H9 (cell line): ENCODE results near the gene SRRM2. TPM values are rescaled to one million over a fixed set of nuclear protein-coding genes. Genes with fewer than 3 reads are reported as not detected.

Source experiments
- DNase-seq: peaks from one replicate; pipeline ENCODE4 v3.0.0-alpha.2; 2017
- H2AFZ ChIP-seq: one replicate; pipeline ENCODE4 v1.6.1; 2013; ENCODE audit warnings: mild to moderate bottlenecking, low read length, control low read depth, moderate library complexity
- H2AK5ac ChIP-seq: 2 replicates; pipeline ENCODE4 v1.6.1; 2013; ENCODE audit warnings: low read length, control low read depth, mixed read lengths; ENCODE audit not compliant: insufficient read length
- H2BK120ac ChIP-seq: one replicate; pipeline ENCODE4 v1.6.1; 2013; ENCODE audit warnings: low read depth, mild to moderate bottlenecking, low read length, control low read depth, inconsistent platforms; ENCODE audit not compliant: poor library complexity, severe bottlenecking
- H2BK12ac ChIP-seq: 2 replicates; pipeline ENCODE4 v1.6.1; 2013; ENCODE audit warnings: low read length, control low read depth, mixed read lengths, low read depth; ENCODE audit not compliant: insufficient read length
- H2BK15ac ChIP-seq: 2 replicates; pipeline ENCODE4 v1.6.1; 2013; ENCODE audit warnings: low read depth, low read length, control low read depth
- H2BK20ac ChIP-seq: one replicate; pipeline ENCODE4 v1.6.1; 2013; ENCODE audit warnings: low read depth, mild to moderate bottlenecking, low read length, control low read depth, inconsistent platforms; ENCODE audit not compliant: poor library complexity, severe bottlenecking
- H2BK5ac ChIP-seq: 2 replicates; pipeline ENCODE4 v1.6.1; 2013; ENCODE audit warnings: low read length, control low read depth, mixed read lengths; ENCODE audit not compliant: insufficient read length
- H3K14ac ChIP-seq: 2 replicates; pipeline ENCODE4 v1.6.1; 2013; ENCODE audit warnings: low read length, control low read depth; ENCODE audit not compliant: insufficient read depth
- H3K18ac ChIP-seq: 2 replicates; pipeline ENCODE4 v1.6.1; 2013; ENCODE audit warnings: low read depth, mild to moderate bottlenecking, mixed read lengths, low read length, control low read depth; ENCODE audit not compliant: insufficient read length
- H3K23ac ChIP-seq: 2 replicates; pipeline ENCODE4 v1.6.1; 2013; ENCODE audit warnings: low read length, control low read depth, mixed read lengths, low read depth; ENCODE audit not compliant: insufficient read length
- H3K23me2 ChIP-seq: 2 replicates; pipeline ENCODE4 v1.6.1; 2013; ENCODE audit warnings: low read depth, mild to moderate bottlenecking, mixed read lengths, low read length, control low read depth; ENCODE audit not compliant: insufficient read length, poor library complexity, severe bottlenecking
- H3K27ac ChIP-seq: 2 replicates; pipeline ENCODE4 v1.5.1; 2013; ENCODE audit warnings: low read length, control low read depth, mixed read lengths, low read depth; ENCODE audit not compliant: insufficient read length
- H3K27me3 ChIP-seq: 2 replicates; pipeline ENCODE4 v1.6.1; 2013; ENCODE audit warnings: low read length, control low read depth, inconsistent platforms; ENCODE audit not compliant: insufficient read depth
- H3K4ac ChIP-seq: 2 replicates; pipeline ENCODE4 v1.6.1; 2013; ENCODE audit warnings: low read depth, mild to moderate bottlenecking, control low read depth, inconsistent platforms, low read length, moderate library complexity
- H3K4me1 ChIP-seq: 2 replicates; pipeline ENCODE4 v1.6.1; 2013; ENCODE audit warnings: low read length, control low read depth, inconsistent platforms; ENCODE audit not compliant: insufficient read depth
- H3K4me2 ChIP-seq: 2 replicates; pipeline ENCODE4 v1.6.1; 2013; ENCODE audit warnings: low read length, control low read depth, mixed read lengths; ENCODE audit not compliant: insufficient read length, insufficient read depth
- H3K56ac ChIP-seq: 2 replicates; pipeline ENCODE4 v1.6.1; 2013; ENCODE audit warnings: low read depth, mild to moderate bottlenecking, mixed read lengths, low read length, control low read depth; ENCODE audit not compliant: insufficient read length
- H3K79me1 ChIP-seq: 2 replicates; pipeline ENCODE4 v1.6.1; 2013; ENCODE audit warnings: low read depth, mild to moderate bottlenecking, moderate library complexity, low read length, control low read depth, inconsistent platforms; ENCODE audit not compliant: insufficient read depth, poor library complexity, severe bottlenecking
- H3K79me2 ChIP-seq: 2 replicates; pipeline ENCODE4 v1.6.1; 2013; ENCODE audit warnings: low read length, control low read depth, inconsistent platforms; ENCODE audit not compliant: insufficient read depth
- H3K9ac ChIP-seq: 2 replicates; pipeline ENCODE4 v1.6.1; 2013; ENCODE audit warnings: low read length, control low read depth, mixed read lengths; ENCODE audit not compliant: insufficient read length; ENCODE audit errors: extremely low read depth
- H3K9me3 ChIP-seq: one replicate; pipeline ENCODE4 v1.6.1; 2013; ENCODE audit warnings: low read depth, low read length, inconsistent platforms; ENCODE audit not compliant: control insufficient read depth
- H3T11ph ChIP-seq: one replicate; pipeline ENCODE4 v1.6.1; 2013; ENCODE audit warnings: mild to moderate bottlenecking, low read length, control low read depth, inconsistent platforms
- H4K20me1 ChIP-seq: one replicate; pipeline ENCODE4 v1.6.1; 2013; ENCODE audit not compliant: control insufficient read depth, insufficient read length, insufficient read depth
- H4K5ac ChIP-seq: 2 replicates; pipeline ENCODE4 v1.6.1; 2013; ENCODE audit warnings: low read depth, mild to moderate bottlenecking, mixed read lengths, low read length, control low read depth; ENCODE audit not compliant: insufficient read length
- H4K8ac ChIP-seq: replicated peaks from 2 replicates; pipeline ENCODE4 v1.6.1; 2013; ENCODE audit warnings: low read length, control low read depth, mixed read lengths, low read depth; ENCODE audit not compliant: insufficient read length
- H4K91ac ChIP-seq: 2 replicates; pipeline ENCODE4 v1.6.1; 2013; ENCODE audit warnings: low read depth, mild to moderate bottlenecking, moderate library complexity, mixed read lengths, low read length, control low read depth; ENCODE audit not compliant: insufficient read length
- H3K27ac Mint-ChIP-seq, 3 experiments: 2 replicates in 2 of 3; 3 replicates in 1 of 3; pipeline ENCODE4 v1.8.0; 2020 to 2021; ENCODE audit warnings: mixed read lengths in 3 of 3, mild to moderate bottlenecking in 1 of 3, moderate library complexity in 1 of 3
- H3K27me3 Mint-ChIP-seq: 2 replicates; pipeline ENCODE4 v1.8.0; 2021; ENCODE audit warnings: low read depth, mild to moderate bottlenecking, moderate library complexity, mixed read lengths
- H3K36me3 Mint-ChIP-seq, 3 experiments: 2 replicates in 2 of 3; 3 replicates in 1 of 3; pipeline ENCODE4 v1.8.0; 2020 to 2021; ENCODE audit warnings: low read depth in 3 of 3, mixed read lengths in 3 of 3; ENCODE audit not compliant: insufficient read depth in 1 of 3
- H3K4me1 Mint-ChIP-seq, 2 experiments: 2 replicates each; pipeline ENCODE4 v1.8.0; 2020; ENCODE audit warnings: mixed read lengths in 2 of 2
- H3K4me3 Mint-ChIP-seq, 2 experiments: 2 replicates in 1 of 2; 3 replicates in 1 of 2; pipeline ENCODE4 v1.8.0; 2020 to 2021; ENCODE audit warnings: mild to moderate bottlenecking in 2 of 2, mixed read lengths in 2 of 2, moderate library complexity in 1 of 2
- H3K9me3 Mint-ChIP-seq, 2 experiments: 2 replicates in 1 of 2; 3 replicates in 1 of 2; pipeline ENCODE4 v1.8.0; 2020; ENCODE audit warnings: mild to moderate bottlenecking in 2 of 2, mixed read lengths in 2 of 2, moderate library complexity in 1 of 2
- CTCF ChIP-seq: fragments of 200-600 bp; sonication (generic); conservative IDR thresholded peaks from 3 replicates; pipeline ENCODE4 v1.8.0; 2021; ENCODE audit warnings: antibody characterized with exemption, mild to moderate bottlenecking
- WGBS: extraction: QIAGEN DNeasy Blood & Tissue Kit; methylation state at CpG from one replicate; pipeline ENCODE4 v1.1.7; 2013; ENCODE audit warnings: missing lambda C conversion rate, low lambda C conversion rate, mixed read lengths; ENCODE audit not compliant: insufficient read length; ENCODE audit errors: extremely low coverage; 5-methylcytosine and 5-hydroxymethylcytosine counted together
- total RNA-seq: library from RNA; stranded (reverse); gene quantifications from 2 replicates; pipeline ENCODE4 v1.2.1, GENCODE V29; 2021

Gene SRRM2
- total RNA-seq, 1 experiment from 2014 or later = 694 TPM

- no peak overlapping the region for H2AFZ ChIP-seq
- H4K5ac ChIP-seq = no peak overlapping the region
- H3K4me1 Mint-ChIP-seq = no peaks in the 10 kb centered on the region
- no peak overlapping the region for H3K4me2 ChIP-seq
- H3K56ac ChIP-seq = no peak overlapping the region
- no peak overlapping the region for H2BK5ac ChIP-seq
- no peak overlapping the region for H4K91ac ChIP-seq
- H3K27me3 ChIP-seq = no peaks in the 10 kb centered on the region
- no peak for DNase-seq
- no peak overlapping the region for H3K4ac ChIP-seq
- peaks cover 31% of the 10 kb centered on the region for H3K27me3 Mint-ChIP-seq
- H2BK12ac ChIP-seq = no peak overlapping the region
- peaks cover 0 to 4% (median 0%) of the 10 kb centered on the region in 3 experiments; a peak in 2 of 7 replicates for H3K36me3 Mint-ChIP-seq
- no peak overlapping the region for H2BK20ac ChIP-seq
- no peak overlapping the region for H3K18ac ChIP-seq
- no peak overlapping the region for H3K14ac ChIP-seq
- no peak overlapping the region for H3K27ac Mint-ChIP-seq
- no peak overlapping the region for H3K27ac ChIP-seq
- no peak overlapping the region for H2AK5ac ChIP-seq
- no peak for TF ChIP-seq CTCF
- no peak overlapping the region for H2BK15ac ChIP-seq
- WGBS = no CpG with 5 or more reads among the region's 4 CpGs
- H2BK120ac ChIP-seq = no peak overlapping the region
- H3T11ph ChIP-seq = no peak overlapping the region
- H3K9me3 ChIP-seq = peaks cover 10% of the 10 kb centered on the region
- no peak overlapping the region for H3K9ac ChIP-seq
- H3K79me2 ChIP-seq = no peaks in the 10 kb centered on the region
- H3K4me3 Mint-ChIP-seq = no peak overlapping the region
- H3K79me1 ChIP-seq = no peaks in the 10 kb centered on the region
- H3K4me1 ChIP-seq = no peaks in the 10 kb centered on the region
- H3K9me3 Mint-ChIP-seq = peaks cover 27 to 31% of the 10 kb centered on the region in 2 experiments
- H3K23ac ChIP-seq = no peak overlapping the region
- no peak overlapping the region for H4K8ac ChIP-seq
- no peaks in the 10 kb centered on the region for H3K23me2 ChIP-seq
- H4K20me1 ChIP-seq = no peaks in the 10 kb centered on the region
Measured at GRCh38 chr16:2804728-2805127, 52.3 kb downstream of the SRRM2 start.
